Neuronal stem cell (in vitro differentiated cells): ENCODE results near the gene MEF2A.
A peak's percentile ranks its signal among the peaks of the same experiment; 100 is the strongest.

Experiments
- DNase-seq: peaks from one replicate; pipeline ENCODE4 v3.0.0-alpha.2; 2013; ENCODE audit warnings: low spot score
- H2AFZ ChIP-seq: one replicate; pipeline ENCODE4 v1.6.1; 2013; ENCODE audit warnings: mild to moderate bottlenecking, low read length, inconsistent platforms
- H2AK5ac ChIP-seq: 2 replicates; pipeline ENCODE4 v1.6.1; 2013; ENCODE audit warnings: low read depth, mild to moderate bottlenecking, inconsistent platforms, low read length, moderate library complexity, mixed read lengths
- H2BK120ac ChIP-seq: 2 replicates; pipeline ENCODE4 v1.6.1; 2013; ENCODE audit warnings: low read depth, mild to moderate bottlenecking, inconsistent platforms, low read length, moderate library complexity, mixed read lengths
- H2BK12ac ChIP-seq: one replicate; pipeline ENCODE4 v1.6.1; 2013; ENCODE audit warnings: low read length, inconsistent platforms
- H2BK15ac ChIP-seq: 2 replicates; pipeline ENCODE4 v1.6.1; 2013; ENCODE audit warnings: mild to moderate bottlenecking, low read length, inconsistent platforms, mixed read lengths
- H2BK5ac ChIP-seq: one replicate; pipeline ENCODE4 v1.6.1; 2013; ENCODE audit warnings: inconsistent platforms, mild to moderate bottlenecking, low read length, moderate library complexity
- H3K14ac ChIP-seq: one replicate; pipeline ENCODE4 v1.6.1; 2013; ENCODE audit warnings: low read length, inconsistent platforms
- H3K18ac ChIP-seq: 2 replicates; pipeline ENCODE4 v1.6.1; 2013; ENCODE audit warnings: low read length, inconsistent platforms
- H3K23ac ChIP-seq: 2 replicates; pipeline ENCODE4 v1.6.1; 2013; ENCODE audit warnings: low read depth, mild to moderate bottlenecking, mixed read lengths, low read length, inconsistent platforms; ENCODE audit not compliant: poor library complexity
- H3K27ac ChIP-seq: replicated peaks from 3 replicates; pipeline ENCODE4 v1.5.1; 2013; ENCODE audit warnings: low read length, inconsistent platforms
- H3K27me3 ChIP-seq, 3 experiments: 2 replicates each; pipeline ENCODE4 v1.6.1; 2013; ENCODE audit warnings: low read length in 3 of 3, mild to moderate bottlenecking in 2 of 3, inconsistent platforms in 1 of 3, low read depth in 1 of 3, mixed read lengths in 1 of 3, moderate library complexity in 1 of 3; ENCODE audit not compliant: control insufficient read depth in 3 of 3, insufficient read depth in 3 of 3
- H3K36me3 ChIP-seq, 2 donors: replicated peaks in 1 of 2; 2 replicates each; pipeline ENCODE4 v1.6.1; 2013; ENCODE audit warnings: low read length in 2 of 2; ENCODE audit not compliant: control insufficient read depth in 2 of 2, insufficient read depth in 2 of 2
- H3K4ac ChIP-seq: 2 replicates; pipeline ENCODE4 v1.6.1; 2013; ENCODE audit warnings: inconsistent platforms, mild to moderate bottlenecking, low read length, moderate library complexity
- H3K4me1 ChIP-seq, 2 donors: 1 replicate in 1 of 2; 2 replicates in 1 of 2; pipeline ENCODE4 v1.6.1; 2013; ENCODE audit warnings: low read length in 2 of 2, low read depth in 1 of 2; ENCODE audit not compliant: control insufficient read depth in 2 of 2, insufficient read depth in 1 of 2
- H3K4me2 ChIP-seq: one replicate; pipeline ENCODE4 v1.6.1; 2013; ENCODE audit warnings: mild to moderate bottlenecking, low read length, inconsistent platforms; ENCODE audit not compliant: insufficient read depth, poor library complexity, severe bottlenecking
- H3K4me3 ChIP-seq, 2 donors: 2 replicates each; pipeline ENCODE4 v1.5.1; 2013; ENCODE audit warnings: low read length in 2 of 2, mild to moderate bottlenecking in 2 of 2, inconsistent platforms in 1 of 2, moderate library complexity in 1 of 2
- H3K79me1 ChIP-seq: one replicate; pipeline ENCODE4 v1.6.1; 2013; ENCODE audit warnings: low read depth, mild to moderate bottlenecking, inconsistent platforms, low read length, moderate library complexity
- H3K9ac ChIP-seq: one replicate; pipeline ENCODE4 v1.6.1; 2013; ENCODE audit warnings: mild to moderate bottlenecking, low read depth, low read length, inconsistent platforms; ENCODE audit not compliant: poor library complexity
- H3K9me3 ChIP-seq, 2 donors: replicated peaks in 1 of 2; 2 replicates each; pipeline versions ENCODE3 to v1.6.1; 2013; ENCODE audit warnings: low read length in 2 of 2, mild to moderate bottlenecking in 2 of 2, inconsistent platforms in 1 of 2, low read depth in 1 of 2, mixed read lengths in 1 of 2, moderate library complexity in 1 of 2; ENCODE audit not compliant: control insufficient read depth in 2 of 2, insufficient read depth in 1 of 2
- H4K8ac ChIP-seq: one replicate; pipeline ENCODE4 v1.6.1; 2013; ENCODE audit warnings: low read depth, mild to moderate bottlenecking, inconsistent platforms, low read length, moderate library complexity
- H4K91ac ChIP-seq: one replicate; pipeline ENCODE4 v1.6.1; 2013; ENCODE audit warnings: low read length, low read depth, mild to moderate bottlenecking, inconsistent platforms; ENCODE audit not compliant: poor library complexity
- WGBS, 2 donors: extraction: QIAGEN DNeasy Blood & Tissue Kit; methylation state at CpG; one replicate each; pipeline ENCODE4 v1.1.7; 2013; ENCODE audit warnings: missing lambda C conversion rate in 2 of 2, mixed read lengths in 1 of 2; ENCODE audit not compliant: insufficient read length in 2 of 2, insufficient replicate concordance in 1 of 2; ENCODE audit errors: extremely low coverage in 2 of 2; 5-methylcytosine and 5-hydroxymethylcytosine counted together

The MEF2A gene

DNA sequence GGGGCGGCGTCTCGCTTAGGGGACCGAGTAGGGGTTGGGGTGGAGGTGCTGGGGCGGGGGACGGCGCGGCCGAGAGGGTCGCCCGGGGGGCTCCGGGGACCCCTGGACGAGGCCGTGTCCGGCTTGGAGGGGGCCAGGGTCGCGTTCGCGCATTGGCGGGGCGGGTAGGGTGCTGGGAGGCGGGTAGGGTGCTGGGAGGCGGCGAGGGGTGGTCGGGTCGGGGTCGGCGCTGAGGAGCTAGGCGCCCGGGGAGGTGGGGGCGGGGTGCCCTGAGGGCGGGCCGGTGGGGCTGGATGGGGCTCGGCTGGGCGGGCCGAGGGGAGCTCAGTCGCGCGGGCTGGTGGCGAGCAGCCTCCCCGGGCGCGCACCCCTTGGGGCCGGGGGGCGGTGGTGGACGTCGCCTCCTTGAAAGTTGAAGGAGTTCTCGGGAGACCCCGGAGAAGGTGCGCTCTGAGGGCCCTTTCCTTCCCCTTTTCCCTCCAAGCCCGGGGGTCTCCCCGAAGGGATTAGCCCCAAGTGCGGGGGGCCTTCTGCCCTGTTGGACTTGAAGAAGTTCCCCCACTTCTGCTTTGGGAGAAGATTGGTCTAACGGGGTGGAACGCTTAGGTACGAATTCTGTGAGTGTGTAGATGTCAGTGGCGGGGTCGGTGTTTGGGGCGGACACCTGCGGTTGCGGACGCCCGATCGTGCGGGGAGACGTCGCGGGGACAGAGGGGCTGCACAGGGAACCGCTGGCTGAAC lies 543 bp downstream of the MEF2A start:
- H3K4me1 ChIP-seq, result peaks cover 1 to 12% of the 10 kb centered on the region in 2 donors
- no peak overlapping the region for H2BK120ac ChIP-seq
- no peak overlapping the region for H3K4ac ChIP-seq
- H3K23ac ChIP-seq, result peak overlapping the region; percentile 94
- peak overlapping the region; percentile 99 for H2AFZ ChIP-seq
- H4K8ac ChIP-seq, result no peak overlapping the region
- H2AK5ac ChIP-seq, result no peak overlapping the region
- peaks cover 0 to 2% (median 0%) of the 10 kb centered on the region in 3 experiments for H3K27me3 ChIP-seq
- H2BK12ac ChIP-seq, result no peak overlapping the region
- no peak overlapping the region for H2BK15ac ChIP-seq
- peak overlapping the region; percentile 99 for H3K18ac ChIP-seq
- no peak for DNase-seq
- H3K4me2 ChIP-seq, result peak overlapping the region; percentile 82
- H3K14ac ChIP-seq, result no peak overlapping the region
- peak overlapping the region; percentile 88 for H3K4me3 ChIP-seq
- peak overlapping the region; percentile 95 for H2BK5ac ChIP-seq
- no peak overlapping the region for H4K91ac ChIP-seq
- peak overlapping the region; percentile 79 for H3K27ac ChIP-seq
- H3K79me1 ChIP-seq, result peaks cover 1% of the 10 kb centered on the region
- H3K9me3 ChIP-seq, result no peaks in the 10 kb centered on the region
- peak overlapping the region; percentile 95 for H3K9ac ChIP-seq
- H3K36me3 ChIP-seq, result peaks cover 0 to 3% of the 10 kb centered on the region in 2 donors
- no CpG with 5 or more reads among the region's 69 CpGs for WGBS, 2 donors

DNA sequence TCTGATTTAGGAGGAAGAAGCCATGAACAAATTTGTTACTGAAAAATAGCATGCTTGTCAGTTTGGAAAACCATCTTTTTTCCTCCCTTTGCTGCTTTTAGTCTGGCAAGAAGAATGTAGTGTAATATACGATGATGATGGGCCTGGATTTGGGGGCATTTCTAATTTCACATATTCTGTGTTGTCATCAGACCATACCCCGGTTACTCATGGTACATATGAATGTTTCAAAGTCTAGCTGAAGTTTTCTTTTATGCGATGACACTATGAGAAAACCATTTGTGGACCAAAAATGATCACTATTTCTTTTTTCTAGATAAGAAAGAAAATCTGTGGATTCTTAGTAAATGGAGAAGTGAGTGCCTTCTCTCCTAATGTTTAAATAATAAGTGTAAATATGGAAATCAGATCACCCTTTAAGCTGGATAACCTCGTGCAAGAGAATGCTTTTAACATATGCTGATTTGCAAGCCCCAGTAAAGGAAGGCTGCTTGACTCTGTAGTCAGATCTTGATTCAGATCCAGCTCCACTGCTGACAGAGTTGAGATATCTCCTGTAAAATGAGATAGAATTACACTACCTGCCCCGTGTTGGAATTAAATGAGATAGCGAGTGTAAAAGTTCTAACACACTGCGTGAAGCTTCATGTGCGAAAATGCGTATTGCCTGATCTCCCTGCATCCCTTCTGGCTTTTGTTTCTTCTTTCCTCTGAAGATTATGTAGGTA lies 3.0 kb downstream of the MEF2A start:
- Histone ChIP-seq H2BK15ac (no peak overlapping the region), H2AK5ac (no peak overlapping the region), H4K8ac (no peak overlapping the region), H2AFZ (no peak overlapping the region), H3K27me3 (peaks cover 0 to 2% (median 0%) of the 10 kb centered on the region in 3 experiments), H3K4me1 (peaks cover 1 to 12% of the 10 kb centered on the region in 2 donors), H3K23ac (no peak overlapping the region), H3K36me3 (peaks cover 3% of the 10 kb centered on the region in 2 donors), H3K4me3 (no peak overlapping the region), H3K4me2 (no peak overlapping the region), H2BK12ac (no peak overlapping the region), H3K27ac (no peak overlapping the region), H2BK5ac (no peak overlapping the region), H3K18ac (no peak overlapping the region), H3K79me1 (peaks cover 1% of the 10 kb centered on the region), H3K14ac (no peak overlapping the region), H3K9me3 (no peaks in the 10 kb centered on the region), H4K91ac (no peak overlapping the region), H3K9ac (no peak overlapping the region), H2BK120ac (no peak overlapping the region), H3K4ac (no peak overlapping the region)
- WGBS, 2 donors, result no CpG with 5 or more reads among the region's 9 CpGs
- DNase-seq, result no peak

DNA sequence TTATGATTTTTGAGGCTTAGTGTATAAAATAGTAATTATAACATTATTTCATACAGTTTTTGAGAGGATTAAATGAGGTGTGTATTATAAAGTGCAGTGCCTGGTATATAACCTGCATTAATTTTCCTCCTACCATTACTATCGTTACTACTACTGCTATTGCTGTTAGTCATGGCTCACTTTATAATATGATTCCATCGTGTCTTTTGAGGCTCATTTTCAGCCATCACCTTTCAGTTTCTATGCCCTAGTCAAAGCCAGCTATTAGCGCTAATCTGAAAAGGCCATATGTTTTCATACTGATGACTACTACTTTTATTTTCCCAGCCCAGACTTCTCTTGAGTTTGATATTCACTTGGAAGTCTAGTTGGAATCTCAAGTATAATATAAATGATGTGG lies 5.5 kb downstream of the MEF2A start:
- H3K79me1 ChIP-seq, result peaks cover 4% of the 10 kb centered on the region
- H2BK12ac ChIP-seq, result no peak overlapping the region
- no peak overlapping the region for H3K23ac ChIP-seq
- H2AK5ac ChIP-seq, result no peak overlapping the region
- no peak overlapping the region for H3K18ac ChIP-seq
- H2BK15ac ChIP-seq, result no peak overlapping the region
- H4K91ac ChIP-seq, result no peak overlapping the region
- H2AFZ ChIP-seq, result no peak overlapping the region
- no peak overlapping the region for H2BK5ac ChIP-seq
- H3K36me3 ChIP-seq, result peaks cover 3 to 12% of the 10 kb centered on the region in 2 donors
- H3K4ac ChIP-seq, result no peak overlapping the region
- no peak for DNase-seq
- no peak overlapping the region for H4K8ac ChIP-seq
- H3K4me1 ChIP-seq, result peaks cover 1 to 6% of the 10 kb centered on the region in 2 donors
- no peak overlapping the region for H3K27ac ChIP-seq
- H3K9me3 ChIP-seq, result peaks cover 0 to 14% of the 10 kb centered on the region in 2 donors
- H3K27me3 ChIP-seq, result no peaks in the 10 kb centered on the region
- H3K14ac ChIP-seq, result no peak overlapping the region
- no peak overlapping the region for H3K9ac ChIP-seq
- H2BK120ac ChIP-seq, result no peak overlapping the region
- no CpG with 5 or more reads among the region's 3 CpGs for WGBS, 2 donors
- H3K4me3 ChIP-seq, result no peak overlapping the region
- no peak overlapping the region for H3K4me2 ChIP-seq

DNA sequence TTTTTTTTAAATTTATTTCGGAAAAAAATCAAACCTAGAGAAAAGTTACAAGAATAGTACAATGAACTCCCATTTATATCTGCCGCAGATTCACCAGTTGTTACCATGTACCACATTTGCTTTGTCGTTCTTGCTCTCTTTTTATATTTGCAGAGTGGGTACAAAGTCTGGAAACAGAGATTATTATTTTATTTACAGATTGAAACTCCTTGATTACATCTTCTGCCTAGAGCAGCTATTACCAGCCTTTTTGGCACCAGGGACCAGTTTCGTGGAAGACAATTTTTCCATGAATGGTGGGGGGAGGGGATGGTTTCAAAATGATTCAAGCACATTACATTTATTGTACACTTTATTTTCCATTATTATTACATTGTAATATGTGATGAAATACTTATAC lies 8.3 kb downstream of the MEF2A start:
- H2BK5ac ChIP-seq, result no peak overlapping the region
- no peak overlapping the region for H3K18ac ChIP-seq
- no peak overlapping the region for H2AK5ac ChIP-seq
- DNase-seq, result no peak
- H3K27me3 ChIP-seq, result no peaks in the 10 kb centered on the region
- no peak overlapping the region for H3K9ac ChIP-seq
- peaks cover 1 to 12% of the 10 kb centered on the region in 2 donors for H3K36me3 ChIP-seq
- H4K91ac ChIP-seq, result no peak overlapping the region
- no peak overlapping the region for H2BK12ac ChIP-seq
- H3K4me2 ChIP-seq, result no peak overlapping the region
- H3K79me1 ChIP-seq, result peaks cover 2% of the 10 kb centered on the region
- H2AFZ ChIP-seq, result no peak overlapping the region
- H4K8ac ChIP-seq, result no peak overlapping the region
- H3K27ac ChIP-seq, result no peak overlapping the region
- no peak overlapping the region for H3K4me3 ChIP-seq
- no peak overlapping the region for H3K23ac ChIP-seq
- H3K9me3 ChIP-seq, result peaks cover 0 to 14% of the 10 kb centered on the region in 2 donors
- H2BK15ac ChIP-seq, result no peak overlapping the region
- H3K4me1 ChIP-seq, result peaks cover 4% of the 10 kb centered on the region in 2 donors
- H3K14ac ChIP-seq, result no peak overlapping the region
- H3K4ac ChIP-seq, result no peak overlapping the region
- H2BK120ac ChIP-seq, result no peak overlapping the region
- WGBS, 2 donors, result no CpG with 5 or more reads among the region's 4 CpGs
